Mesodermal cell (in vitro differentiated cells): ENCODE data around the gene STIM1.

Experiments
- H3K27ac ChIP-seq: 2 replicates; pipeline ENCODE4 v1.7.0; 2013; ENCODE audit warnings: mild to moderate bottlenecking, low read depth, low read length, moderate library complexity; ENCODE audit not compliant: severe bottlenecking
- H3K36me3 ChIP-seq: 2 replicates; pipeline ENCODE4 v1.7.1; 2013; ENCODE audit warnings: mild to moderate bottlenecking, low read length, moderate library complexity; ENCODE audit not compliant: control insufficient read depth, insufficient read depth
- H3K4me1 ChIP-seq: one replicate; pipeline ENCODE4 v1.7.1; 2013; ENCODE audit warnings: mild to moderate bottlenecking, low read length; ENCODE audit not compliant: insufficient read depth, control insufficient read depth, poor library complexity, severe bottlenecking
- H3K4me3 ChIP-seq: 2 replicates; pipeline ENCODE4 v1.7.0; 2013; ENCODE audit warnings: low read length, control low read depth, mild to moderate bottlenecking; ENCODE audit not compliant: insufficient read depth, poor library complexity, severe bottlenecking; ENCODE audit errors: extremely low read depth
- H3K9me3 ChIP-seq: 2 replicates; pipeline ENCODE4 v1.7.1; 2013; ENCODE audit warnings: mild to moderate bottlenecking, low read length, moderate library complexity; ENCODE audit not compliant: control insufficient read depth
- WGBS, 2 experiments: methylation state at CpG; one replicate each; pipeline ENCODE4 v1.1.5; 2013; ENCODE audit warnings: missing lambda C conversion rate in 2 of 2; ENCODE audit not compliant: insufficient coverage in 2 of 2; 5-methylcytosine and 5-hydroxymethylcytosine counted together

The STIM1 gene

GRCh38 chr11:3873712-3874349 is 18.4 kb downstream of the STIM1 start:
- Histone ChIP-seq H3K36me3 (no peaks in the 10 kb centered on the region), H3K4me3 (no peak overlapping the region), H3K9me3 (no peaks in the 10 kb centered on the region), H3K4me1 (peaks cover 8% of the 10 kb centered on the region), H3K27ac (no peak overlapping the region)
- 92 to 100% methylated on average over 1 of the region's 2 CpGs for WGBS, 2 experiments

- Histone ChIP-seq H3K4me3 (no peak overlapping the region), H3K27ac (no peak overlapping the region), H3K36me3 (no peaks in the 10 kb centered on the region), H3K4me1 (peaks cover 16% of the 10 kb centered on the region), H3K9me3 (no peaks in the 10 kb centered on the region)
- no CpG with 5 or more reads among the region's 3 CpGs for WGBS, 2 experiments
Measured at GRCh38 chr11:3876613-3877012, 21.1 kb downstream of the STIM1 start.

- H3K27ac ChIP-seq, result peak overlapping the region; percentile 19
- WGBS, 2 experiments, result 79 to 82% methylated on average over 3 to 4 of the region's 8 CpGs
Measured at GRCh38 chr11:3877364-3878257, 22.1 kb downstream of the STIM1 start.

GRCh38 chr11:3878258-3878584 is 22.8 kb downstream of the STIM1 start:
- Histone ChIP-seq H3K36me3 (no peaks in the 10 kb centered on the region), H3K4me3 (no peak overlapping the region), H3K9me3 (no peaks in the 10 kb centered on the region), H3K4me1 (peaks cover 16% of the 10 kb centered on the region), H3K27ac (no peak overlapping the region)

More at GRCh38 chr11:3877364-3878257, 22.1 kb downstream of the STIM1 start:
- H3K9me3 ChIP-seq, result no peaks in the 10 kb centered on the region
- H3K4me1 ChIP-seq, result peaks cover 16% of the 10 kb centered on the region
- H3K36me3 ChIP-seq, result no peaks in the 10 kb centered on the region
- no peak overlapping the region for H3K4me3 ChIP-seq

DNA sequence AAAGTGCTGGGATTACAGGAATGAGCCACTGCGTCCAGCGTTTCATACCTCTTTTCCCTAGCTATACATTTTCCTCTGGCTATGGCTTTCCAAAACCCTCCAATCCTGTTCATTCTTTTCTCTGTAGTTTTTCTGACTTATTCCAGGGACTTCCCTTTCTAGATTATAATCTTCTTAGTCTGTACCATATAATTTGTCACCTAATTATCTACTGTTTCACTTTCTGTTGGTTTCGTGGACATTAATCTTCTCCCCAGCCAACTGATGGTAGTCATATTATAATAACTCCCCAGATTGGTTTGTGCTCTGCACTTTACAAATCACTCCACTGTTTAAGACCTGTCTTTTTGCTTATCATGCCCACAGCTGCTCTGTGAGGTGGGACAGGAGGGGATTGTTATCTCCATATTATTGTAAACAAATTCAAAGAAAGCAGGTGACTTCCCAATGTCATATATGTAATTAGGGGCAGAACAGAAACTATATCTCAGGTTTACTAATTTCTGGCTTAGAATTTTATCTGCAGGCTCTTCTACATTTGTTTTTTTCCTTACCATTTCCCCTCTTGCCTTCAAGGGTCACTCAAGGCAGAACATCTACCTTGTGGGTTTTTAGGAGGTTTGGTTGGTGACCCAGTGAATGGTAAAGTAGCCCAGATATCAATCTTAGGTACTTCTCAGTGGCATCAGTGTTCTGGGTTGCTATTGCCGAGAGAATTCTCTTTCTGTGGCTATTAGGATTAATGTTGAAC is 23.9 kb downstream of the STIM1 start:
- Histone ChIP-seq H3K36me3 (no peaks in the 10 kb centered on the region), H3K4me1 (peaks cover 16% of the 10 kb centered on the region), H3K27ac (no peak overlapping the region), H3K4me3 (no peak overlapping the region), H3K9me3 (no peaks in the 10 kb centered on the region)
- 92 to 94% methylated on average over 2 to 3 of the region's 4 CpGs for WGBS, 2 experiments

DNA sequence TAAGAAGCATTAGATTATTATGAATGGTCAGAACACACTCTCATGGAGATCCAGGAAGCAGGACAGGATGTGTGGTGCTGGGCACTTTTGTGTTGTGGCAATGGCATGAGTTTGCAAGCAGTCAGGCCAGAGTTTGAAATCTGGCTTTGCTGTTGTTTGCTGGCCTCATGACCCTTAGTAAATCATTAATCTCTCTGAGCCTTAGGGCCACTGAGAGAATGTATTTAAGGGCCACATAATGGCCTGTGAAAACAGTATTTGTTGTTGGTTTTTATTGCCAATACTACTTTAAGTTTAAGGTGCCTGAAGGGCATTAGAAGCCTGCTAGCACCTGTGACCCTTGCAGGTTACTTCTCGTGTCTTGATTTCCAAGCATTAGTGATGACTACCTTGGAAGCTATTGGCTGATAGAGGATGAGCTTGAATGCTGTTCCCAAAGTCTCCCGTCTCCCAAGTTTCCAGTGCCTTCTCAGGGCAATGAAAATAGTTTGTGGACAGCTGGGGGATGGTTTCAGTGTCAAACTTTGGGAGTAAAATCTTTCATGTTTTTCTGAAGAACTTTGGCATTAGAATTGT is 24.6 kb downstream of the STIM1 start:
- H3K4me3 ChIP-seq, result no peak overlapping the region
- 76 to 100% methylated on average over 2 of the region's 2 CpGs for WGBS, 2 experiments
- no peaks in the 10 kb centered on the region for H3K36me3 ChIP-seq
- no peaks in the 10 kb centered on the region for H3K9me3 ChIP-seq
- no peak overlapping the region for H3K27ac ChIP-seq
- H3K4me1 ChIP-seq, result peaks cover 16% of the 10 kb centered on the region

DNA sequence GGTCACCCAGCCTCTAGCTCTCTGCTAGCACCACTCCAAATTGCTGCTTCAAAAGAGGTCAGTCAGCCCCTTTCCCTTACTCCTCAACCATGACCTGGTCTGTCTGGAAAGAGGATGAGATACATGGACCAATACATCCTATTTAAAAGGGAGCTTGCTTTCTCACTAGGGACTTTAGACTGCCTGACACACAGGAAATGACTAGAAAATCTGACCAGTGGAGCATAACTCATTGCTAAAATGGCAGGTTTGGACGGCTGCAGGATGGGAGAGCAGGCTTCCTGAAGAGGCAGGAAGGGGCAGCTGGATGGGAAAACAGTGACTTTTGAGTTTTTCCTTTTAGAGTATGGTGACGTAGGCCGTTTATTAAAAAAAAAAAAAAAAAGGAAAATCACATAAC is 25.3 kb downstream of the STIM1 start:
- 83 to 88% methylated on average over 1 of the region's 3 CpGs for WGBS, 2 experiments
- H3K4me1 ChIP-seq, result peaks cover 16% of the 10 kb centered on the region
- H3K4me3 ChIP-seq, result no peak overlapping the region
- no peaks in the 10 kb centered on the region for H3K9me3 ChIP-seq
- H3K36me3 ChIP-seq, result no peaks in the 10 kb centered on the region
- H3K27ac ChIP-seq, result no peak overlapping the region

- H3K4me1 ChIP-seq, result peaks cover 11% of the 10 kb centered on the region
- no peaks in the 10 kb centered on the region for H3K36me3 ChIP-seq
Measured at GRCh38 chr11:3882655-3883054, 27.2 kb downstream of the STIM1 start.

DNA sequence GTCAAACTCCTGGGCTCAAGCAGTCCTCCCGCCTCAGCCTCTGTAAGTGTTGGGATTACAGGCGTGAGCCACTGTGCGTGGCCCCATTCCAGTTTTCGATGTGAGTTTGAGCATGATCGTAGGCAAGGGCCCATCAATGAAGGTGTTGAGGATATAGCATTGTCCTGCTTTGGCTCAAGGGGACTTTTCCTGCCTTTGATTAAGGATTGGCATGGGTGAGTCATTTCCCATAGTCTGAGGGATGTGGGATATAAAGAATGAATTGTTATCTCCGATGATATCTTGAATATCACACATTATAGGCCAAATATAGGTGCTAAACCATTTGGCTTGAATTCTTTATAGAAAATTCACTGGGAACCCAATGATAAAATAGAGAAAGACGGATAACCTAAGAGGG is 30.4 kb downstream of the STIM1 start:
- no peak overlapping the region for H3K4me3 ChIP-seq
- no peaks in the 10 kb centered on the region for H3K9me3 ChIP-seq
- peaks cover 3% of the 10 kb centered on the region for H3K4me1 ChIP-seq
- no peak overlapping the region for H3K27ac ChIP-seq
- no peaks in the 10 kb centered on the region for H3K36me3 ChIP-seq
- 97 to 100% methylated on average over 5 of the region's 7 CpGs for WGBS, 2 experiments

More at GRCh38 chr11:3882655-3883054, 27.2 kb downstream of the STIM1 start:
- Histone ChIP-seq H3K4me3 (no peak overlapping the region), H3K27ac (no peak overlapping the region), H3K9me3 (no peaks in the 10 kb centered on the region)

- Histone ChIP-seq H3K9me3 (no peaks in the 10 kb centered on the region), H3K4me3 (no peak overlapping the region), H3K27ac (no peak overlapping the region), H3K36me3 (no peaks in the 10 kb centered on the region), H3K4me1 (no peaks in the 10 kb centered on the region)
- 67% methylated on average over 1 of the region's 1 CpG; no CpG with 5 or more reads in 1 of the 2 experiments for WGBS, 2 experiments
Measured at GRCh38 chr11:3886985-3887384, 31.5 kb downstream of the STIM1 start.
